NCI-H1092 (cell line): Measurements from ENCODE around the gene KMT2B.

Experiments used
- DNase-seq: peaks from one replicate; lab custom pipeline; 2025; lab: John Stamatoyannopoulos, UW

Gene KMT2B

DNA sequence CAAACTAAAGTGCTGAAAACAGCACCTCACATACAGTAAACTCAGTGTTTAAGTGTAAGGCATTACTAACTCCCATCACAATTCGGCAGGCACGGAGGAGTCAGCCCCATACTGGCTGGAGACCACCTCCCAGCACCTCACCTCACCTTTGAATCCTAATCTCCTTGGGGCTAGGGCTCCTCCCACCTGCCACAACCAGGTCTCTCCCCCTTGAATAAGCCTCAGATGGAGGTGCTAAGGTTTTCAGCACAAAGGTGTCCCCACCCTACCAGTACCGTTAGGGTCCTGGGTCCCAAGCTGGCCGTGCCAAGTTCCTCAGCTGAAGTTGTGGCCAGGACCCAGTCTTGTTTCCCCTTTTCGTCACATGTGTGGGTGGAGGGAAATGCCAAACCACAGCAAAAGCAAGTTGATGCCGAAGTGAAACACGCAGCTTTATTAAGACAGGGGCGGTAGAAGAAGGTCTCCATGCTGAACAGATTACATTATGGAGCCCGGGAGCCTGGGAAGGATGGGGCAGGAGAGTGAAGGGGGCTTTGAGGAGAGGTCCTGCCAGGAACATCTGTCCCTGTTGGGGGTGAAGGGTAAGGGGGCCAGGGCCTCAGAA lies 24.4 kb downstream of the KMT2B start, which contains the start of gene IGFLR1:
TSS of gene IGFLR1 (minus strand) at position 332 of the 604 bp plus-strand sequence. CDS start 1,272 bp downstream, outside the sequence.
- DNase-seq, result no peak

DNA sequence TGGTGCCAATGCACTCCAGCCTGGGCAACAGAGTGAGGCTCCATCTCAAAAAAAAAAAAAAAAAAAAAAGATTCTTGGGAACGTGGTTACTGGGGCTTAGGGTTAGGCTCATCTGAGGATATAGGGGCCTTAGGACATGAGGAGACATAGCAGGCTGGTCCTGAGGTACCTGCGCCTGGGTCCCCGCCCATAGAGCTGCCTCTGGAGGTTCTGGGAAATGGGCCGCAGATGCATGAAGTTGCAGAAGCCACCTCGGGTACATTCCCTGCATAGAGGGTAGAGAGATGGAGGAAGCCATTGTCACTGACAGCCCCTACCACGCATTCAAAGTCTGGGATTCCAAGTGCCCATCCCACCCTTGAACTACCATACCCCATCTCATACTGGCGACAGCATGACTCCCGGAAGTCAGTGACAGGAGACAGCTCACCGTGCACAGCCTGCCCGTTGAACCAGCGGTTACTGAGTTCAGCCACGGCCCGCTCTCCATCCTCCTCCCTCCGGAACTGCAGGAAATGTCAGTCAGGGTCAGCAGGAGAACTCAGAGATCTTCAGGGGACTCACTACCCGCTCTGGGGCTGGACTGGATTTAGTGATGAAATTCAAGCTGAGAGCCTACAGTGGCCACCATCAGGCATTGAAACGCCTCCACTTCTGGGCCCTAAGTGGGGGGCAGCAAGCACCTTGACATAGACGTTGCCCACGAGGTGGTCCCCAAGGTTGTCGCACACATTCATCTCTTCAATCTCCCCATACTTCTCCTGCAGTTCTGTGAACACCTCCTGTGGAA lies 26.0 kb downstream of the KMT2B start:
- DNase-seq, result no peak

DNA sequence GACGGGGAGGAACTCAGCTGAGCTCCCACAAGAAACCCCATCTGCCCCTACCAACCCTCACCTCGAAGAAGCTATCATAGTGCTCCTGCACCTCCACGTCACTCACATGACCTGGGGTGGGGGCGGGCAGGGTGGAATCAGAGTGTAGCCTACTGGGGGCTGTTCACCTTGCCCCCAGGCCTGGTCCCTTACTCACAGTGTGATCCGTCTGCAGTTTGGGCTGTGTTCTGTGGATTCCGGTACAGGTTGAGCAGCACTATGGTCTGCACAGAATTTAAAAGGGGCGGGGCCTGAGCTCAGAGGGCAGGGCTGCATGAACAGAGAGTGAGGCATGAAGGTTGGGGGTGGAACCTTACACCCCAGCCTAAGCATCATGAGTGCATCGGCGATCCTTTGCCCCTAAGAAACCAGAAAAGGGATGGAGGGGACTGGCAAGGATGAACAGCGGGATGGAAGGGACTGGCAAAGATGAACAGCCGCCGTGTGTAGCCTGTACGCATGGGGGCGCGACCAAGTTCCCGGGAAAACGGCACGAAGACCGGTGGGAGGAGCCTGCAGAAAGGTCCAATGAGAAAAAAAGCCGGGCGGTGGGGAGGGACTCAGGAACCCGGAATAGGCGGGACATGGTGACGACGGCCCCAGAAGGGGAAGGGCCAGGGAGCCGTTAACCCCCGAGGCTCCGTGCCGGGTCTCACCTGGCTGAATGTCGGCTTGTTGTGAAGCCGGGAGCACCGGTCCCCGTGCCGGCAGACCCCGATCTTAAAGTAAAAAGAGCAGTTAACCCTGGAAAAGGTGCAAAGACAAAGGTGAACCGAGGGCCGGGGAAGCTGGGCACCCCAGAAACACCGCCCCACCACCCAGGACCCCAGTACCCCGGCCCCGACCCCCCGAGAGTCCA lies 26.9 kb downstream of the KMT2B start:
- peak; percentile 90 for DNase-seq

DNA sequence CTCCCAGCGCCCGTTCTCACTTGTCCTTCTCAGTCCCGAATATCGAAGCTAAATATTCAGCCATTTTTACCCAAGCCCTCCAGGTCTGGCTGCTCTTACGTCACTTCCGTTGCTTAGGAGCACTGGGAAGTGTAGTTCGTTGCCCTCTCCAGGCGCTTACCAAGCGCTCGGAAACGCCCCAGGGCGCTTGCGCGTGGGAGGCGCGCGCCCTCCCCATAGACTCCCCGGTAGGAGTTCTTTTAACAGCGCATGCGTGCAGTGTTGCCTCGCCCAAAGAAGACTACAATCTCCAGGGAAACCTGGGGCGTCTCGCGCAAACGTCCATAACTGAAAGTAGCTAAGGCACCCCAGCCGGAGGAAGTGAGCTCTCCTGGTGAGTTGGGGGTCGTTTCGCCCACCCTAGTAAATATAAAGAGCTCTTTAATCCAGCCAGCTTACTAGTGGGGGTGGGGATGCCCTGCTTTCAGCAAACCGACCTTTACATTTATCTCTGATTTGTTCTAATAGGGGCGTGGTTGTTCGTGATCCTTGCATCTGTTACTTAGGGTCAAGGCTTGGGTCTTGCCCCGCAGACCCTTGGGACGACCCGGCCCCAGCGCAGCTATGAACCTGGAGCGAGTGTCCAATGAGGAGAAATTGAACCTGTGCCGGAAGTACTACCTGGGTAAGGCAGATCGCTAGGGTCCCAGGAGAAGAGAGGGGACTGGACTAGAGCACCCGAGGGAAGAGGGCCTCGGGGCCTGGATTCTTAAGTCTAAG lies 27.7 kb downstream of the KMT2B start, which contains the start of the genes PSENEN and U2AF1L4:
TSS of gene PSENEN (plus strand) at position 324 of the 759 bp plus-strand sequence. CDS start at position 604, 280 bp downstream.
TSS of gene U2AF1L4 (minus strand) at position 91 of the 759 bp plus-strand sequence. CDS start at position 64, 27 bp downstream.
- peak; percentile 97 for DNase-seq

DNA sequence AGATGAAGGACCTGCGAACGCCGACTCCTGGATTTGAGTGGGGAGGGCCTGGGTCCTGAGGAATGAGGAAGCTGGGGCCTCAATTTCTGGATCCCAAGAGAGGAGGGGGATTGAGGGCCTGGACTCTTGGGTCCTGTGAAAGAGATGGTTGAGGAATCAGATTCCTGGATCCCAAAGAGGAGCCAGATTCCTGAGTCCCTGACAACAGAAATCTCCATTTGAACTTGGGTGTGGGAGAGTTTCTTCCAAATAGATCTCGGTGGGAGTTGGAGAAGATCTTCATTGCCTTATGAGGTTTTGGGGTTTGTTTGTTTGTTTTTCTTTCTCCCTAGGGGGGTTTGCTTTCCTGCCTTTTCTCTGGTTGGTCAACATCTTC lies 28.3 kb downstream of the KMT2B start:
- no peak for DNase-seq

DNA sequence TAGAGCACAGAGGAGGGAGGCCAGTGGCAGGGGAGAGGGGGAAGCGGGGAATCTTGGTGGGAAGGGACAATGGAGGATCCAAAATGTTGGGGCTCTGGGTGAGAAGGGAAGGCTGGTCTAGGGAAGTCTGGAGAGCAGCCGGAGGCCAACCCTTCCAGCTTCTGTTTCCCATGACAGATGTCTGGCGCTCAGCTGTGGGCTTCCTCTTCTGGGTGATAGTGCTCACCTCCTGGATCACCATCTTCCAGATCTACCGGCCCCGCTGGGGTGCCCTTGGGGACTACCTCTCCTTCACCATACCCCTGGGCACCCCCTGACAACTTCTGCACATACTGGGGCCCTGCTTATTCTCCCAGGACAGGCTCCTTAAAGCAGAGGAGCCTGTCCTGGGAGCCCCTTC lies 28.7 kb downstream of the KMT2B start:
- DNase-seq, result no peak

DNA sequence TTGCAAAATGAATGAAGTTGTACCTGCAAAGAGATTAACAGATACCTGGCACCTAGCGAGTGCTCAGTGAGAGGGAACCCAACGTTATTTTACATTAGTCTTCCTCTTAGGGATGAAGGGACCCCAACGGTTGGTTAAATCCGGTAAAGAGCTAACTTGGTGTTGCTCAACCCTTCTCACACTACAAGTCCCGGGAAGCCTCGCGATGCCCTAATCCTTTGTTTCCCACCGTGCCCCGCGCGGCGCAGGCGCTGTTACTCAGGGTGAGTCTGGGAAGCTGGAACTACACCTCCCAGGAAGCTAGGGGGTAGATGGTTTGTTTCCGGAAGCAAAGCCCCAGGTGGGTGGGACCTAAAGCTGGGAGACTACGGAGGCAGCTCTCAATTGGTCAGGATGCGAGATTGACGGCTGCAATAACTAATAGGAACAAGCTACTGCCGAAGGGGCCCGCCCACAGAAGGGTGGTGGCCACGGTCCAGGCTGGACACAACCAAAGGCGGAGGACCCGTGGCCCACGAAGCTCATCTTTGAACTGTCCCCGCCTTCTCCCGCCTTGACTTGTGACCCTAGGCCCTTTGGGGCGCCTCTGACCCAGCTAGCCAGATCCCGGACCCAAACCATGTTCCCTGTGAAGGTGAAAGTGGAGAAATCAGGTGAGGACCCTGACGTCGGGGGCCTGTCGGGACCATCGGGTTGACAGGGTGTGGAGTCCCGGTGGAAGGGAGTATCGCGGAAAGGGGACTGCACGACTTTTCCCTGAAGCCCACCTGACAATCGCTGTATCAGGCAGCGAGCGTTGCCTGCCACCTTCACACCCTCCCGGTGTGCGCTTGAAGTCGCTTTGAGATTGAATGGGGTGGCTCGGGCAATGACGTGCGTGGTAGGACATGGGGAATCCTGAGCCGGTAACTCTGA lies 30.6 kb downstream of the KMT2B start, which contains the start of gene LIN37:
TSS of gene LIN37 (plus strand) at position 471 of the 915 bp plus-strand sequence. CDS start at position 620, 149 bp downstream.
- DNase-seq, result peak; percentile 95

DNA sequence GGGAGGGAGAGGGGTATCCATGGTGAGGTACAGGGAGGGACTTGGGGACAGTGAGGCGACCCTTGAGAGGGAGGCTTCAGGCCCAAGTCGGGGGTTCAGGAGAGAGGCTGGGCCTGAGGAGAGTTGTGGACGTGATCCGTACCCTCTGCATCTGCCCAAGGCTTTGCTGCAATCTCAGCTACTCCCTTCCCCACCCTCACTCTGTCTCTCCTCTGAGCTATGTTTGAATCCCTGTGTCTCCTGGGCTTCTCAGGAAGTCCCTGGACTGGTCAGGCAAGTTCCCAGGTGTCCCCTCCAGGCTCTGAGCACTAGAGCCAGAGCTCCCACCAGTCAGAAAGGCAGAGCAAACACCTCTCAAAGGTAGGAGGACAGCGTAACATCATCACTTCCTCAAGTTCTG lies 32.4 kb downstream of the KMT2B start:
- DNase-seq, result no peak

DNA sequence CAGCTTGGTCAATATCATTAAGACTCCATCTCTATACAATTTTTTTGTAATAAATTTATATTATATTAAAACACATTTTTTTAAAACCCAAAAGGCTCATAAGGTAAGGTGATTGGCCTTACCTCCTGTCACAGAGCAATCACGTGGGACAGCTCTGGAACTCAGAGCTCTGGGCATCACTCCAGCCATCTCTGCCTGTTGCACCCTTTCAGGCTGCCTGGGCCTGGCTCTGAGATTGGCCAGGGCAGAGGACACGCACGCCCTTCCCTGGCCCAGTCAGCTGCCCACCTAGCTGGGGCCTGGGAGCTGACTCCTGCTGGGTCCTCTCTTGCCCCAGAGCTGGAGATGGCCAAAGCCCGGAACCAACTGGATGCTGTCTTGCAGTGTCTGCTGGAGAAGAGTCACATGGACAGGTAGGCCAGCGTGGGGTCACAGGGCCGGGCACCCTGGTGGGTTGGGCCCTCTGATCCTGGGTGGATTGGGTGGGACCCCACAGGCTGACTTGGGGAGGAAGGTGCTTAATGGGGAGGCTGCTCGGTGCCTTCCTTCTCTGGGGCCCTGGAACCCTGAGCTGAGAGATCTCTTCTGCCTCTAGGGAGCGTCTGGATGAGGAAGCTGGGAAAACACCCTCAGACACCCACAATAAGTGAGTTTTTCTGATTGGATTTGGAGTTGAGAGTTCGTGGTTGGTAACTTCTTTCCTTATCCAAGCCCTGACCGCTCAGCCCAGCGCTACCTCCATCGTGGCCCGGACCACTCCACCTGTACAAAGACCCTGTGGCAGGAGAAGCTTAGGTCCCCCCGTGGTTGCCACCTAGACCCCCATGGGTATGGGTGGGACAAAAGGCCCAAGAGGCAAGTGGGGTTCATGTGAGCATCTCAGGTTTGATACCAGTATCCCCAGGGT lies 34.3 kb downstream of the KMT2B start:
- DNase-seq, result no peak

DNA sequence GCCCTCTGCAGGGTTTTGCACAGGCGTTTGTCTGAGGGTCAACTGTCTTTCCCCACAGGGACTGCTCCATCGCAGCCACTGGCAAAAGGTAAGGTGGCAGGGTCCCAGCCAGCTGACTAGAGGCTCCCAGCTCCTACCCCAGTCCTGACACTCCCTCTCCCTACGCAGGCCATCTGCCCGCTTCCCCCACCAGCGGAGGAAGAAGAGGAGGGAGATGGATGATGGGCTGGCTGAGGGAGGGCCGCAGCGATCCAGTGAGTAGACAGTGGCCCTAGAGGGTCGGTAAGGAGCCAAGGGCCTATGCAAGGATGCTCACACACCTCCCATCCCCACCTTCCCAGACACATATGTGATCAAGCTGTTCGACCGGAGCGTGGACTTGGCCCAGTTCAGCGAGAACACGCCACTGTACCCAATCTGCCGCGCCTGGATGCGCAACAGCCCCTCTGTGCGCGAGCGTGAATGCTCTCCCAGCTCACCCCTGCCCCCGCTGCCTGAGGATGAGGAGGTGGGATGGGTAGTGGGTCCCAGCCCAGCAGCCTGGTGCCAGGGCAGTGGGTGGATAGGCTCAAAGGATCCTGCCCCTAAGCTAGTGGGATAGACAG lies 35.0 kb downstream of the KMT2B start:
- no peak for DNase-seq

DNA sequence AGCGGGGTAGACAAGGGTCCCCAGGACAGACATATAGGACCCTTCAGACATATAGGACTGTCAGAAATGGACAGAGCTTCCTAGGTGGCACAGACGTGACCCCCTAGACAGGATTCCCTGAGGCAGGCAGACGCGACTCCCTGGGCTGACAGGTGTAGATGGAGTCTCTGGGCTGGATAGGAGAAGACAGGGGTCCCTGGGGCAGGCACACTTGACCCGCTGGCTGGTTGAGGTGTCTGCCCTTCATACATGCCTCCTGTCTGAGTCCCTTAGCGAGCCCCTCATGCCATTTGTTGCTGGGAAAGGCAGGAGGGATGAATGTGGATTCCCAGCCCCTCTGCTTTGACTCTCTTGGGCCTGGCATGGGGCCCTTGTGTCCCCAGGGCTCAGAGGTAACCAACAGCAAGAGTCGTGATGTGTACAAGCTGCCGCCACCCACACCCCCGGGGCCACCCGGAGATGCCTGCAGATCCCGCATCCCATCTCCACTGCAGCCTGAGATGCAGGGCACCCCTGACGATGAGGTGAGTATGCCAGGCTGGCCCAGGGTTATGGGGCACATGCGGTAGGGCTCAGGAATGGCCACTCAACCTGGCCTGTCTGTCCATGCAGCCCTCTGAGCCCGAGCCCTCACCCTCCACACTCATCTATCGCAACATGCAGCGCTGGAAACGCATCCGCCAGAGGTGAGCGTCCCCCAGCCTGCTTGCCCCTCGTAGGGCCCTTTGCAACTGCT lies 36.0 kb downstream of the KMT2B start:
- no peak for DNase-seq

DNA sequence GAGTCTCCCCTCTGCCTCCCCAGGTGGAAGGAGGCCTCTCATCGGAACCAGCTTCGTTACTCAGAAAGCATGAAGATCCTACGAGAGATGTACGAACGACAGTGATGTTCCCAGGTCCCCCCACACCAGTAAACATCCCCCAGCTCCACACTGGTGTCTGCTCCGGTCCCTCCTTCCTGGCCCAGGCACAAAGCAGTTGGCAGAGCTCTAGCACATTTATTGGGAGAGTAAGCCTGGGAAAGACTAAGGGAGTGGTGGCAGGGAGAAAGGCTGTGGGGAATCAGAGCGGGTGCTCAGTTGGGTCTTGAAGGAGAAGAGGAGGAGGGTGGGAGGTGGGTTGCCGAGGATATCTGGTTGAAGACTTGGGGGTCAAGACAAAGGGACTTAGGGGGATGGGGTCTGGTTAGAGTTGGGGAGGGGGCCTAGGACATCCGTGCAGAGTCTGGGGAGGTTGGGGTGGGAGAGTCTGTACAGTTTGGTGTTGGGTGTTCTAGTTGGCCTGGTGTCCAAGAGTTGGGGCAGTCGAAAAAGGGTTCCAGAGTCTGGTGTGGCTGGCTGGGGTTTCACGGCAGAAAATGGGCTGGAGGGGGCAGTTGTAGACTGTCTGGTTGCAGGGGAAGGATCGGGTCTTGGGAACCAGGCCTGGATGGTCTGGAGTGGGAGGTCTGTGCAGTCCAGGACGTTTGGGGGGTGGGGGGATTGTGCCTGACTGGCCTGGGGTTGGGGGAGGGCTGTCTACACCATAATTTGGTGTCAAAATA lies 36.7 kb downstream of the KMT2B start:
- DNase-seq, result no peak

DNA sequence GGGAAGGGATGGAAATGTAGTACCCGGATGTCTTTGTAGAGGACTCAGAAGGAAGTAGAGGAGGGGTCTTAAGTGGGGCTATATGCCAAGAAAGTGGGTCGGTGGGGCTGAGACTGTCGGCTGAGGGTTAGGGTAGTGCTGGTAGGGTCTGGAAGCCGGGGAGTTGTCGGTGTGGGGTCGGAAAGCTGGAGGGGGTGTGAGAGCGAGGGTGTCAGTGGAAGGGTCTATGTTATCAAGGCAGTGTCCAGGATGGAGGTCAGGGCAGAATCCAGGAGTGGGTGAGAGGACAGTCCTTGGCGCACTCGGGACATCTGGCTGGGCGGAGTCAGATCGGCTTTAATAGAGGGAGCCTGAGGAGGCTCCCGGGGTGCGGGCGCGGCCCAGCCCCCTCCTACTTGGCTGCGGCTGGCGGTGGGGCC lies 37.3 kb downstream of the KMT2B start:
- no peak for DNase-seq

DNA sequence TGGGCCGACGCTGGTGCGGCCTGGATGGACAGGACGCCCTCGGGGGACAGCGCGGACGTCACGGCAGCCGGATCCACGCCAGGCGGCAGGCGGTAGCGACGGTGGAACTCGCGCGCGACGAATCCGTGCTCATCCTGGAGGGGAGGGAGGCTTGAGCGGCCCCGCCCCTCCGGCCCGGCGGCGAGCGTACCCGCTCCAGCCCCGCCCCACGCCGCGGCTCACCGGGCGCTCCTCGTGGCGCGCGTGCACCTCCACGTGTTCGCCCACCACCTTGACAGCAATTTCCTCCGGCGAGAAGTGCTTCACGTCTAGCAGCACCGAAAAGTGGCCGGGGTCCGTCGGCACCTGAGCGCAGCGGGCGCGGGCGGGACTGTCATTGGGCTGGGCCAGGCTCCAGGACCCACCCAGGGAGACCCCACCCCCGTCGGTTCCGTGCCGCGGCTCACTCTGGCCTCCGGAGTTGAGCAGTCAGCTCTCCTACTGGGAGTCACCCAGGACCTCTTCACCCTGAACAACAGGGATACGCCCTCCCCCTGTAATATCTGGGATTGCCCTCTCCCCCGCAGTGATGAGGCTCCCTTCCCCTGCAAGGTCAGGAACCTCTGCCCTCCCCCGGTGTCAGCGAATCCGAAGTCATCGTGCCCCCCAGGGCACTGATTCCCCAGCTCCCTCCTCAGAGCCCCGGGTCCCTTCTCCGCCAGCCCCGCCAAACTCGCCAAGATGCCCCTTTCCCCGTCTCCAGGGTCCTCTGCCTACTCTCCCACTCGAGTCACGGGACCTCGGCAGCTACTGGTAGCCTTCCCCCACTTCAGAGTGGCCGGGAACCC lies 38.0 kb downstream of the KMT2B start:
- DNase-seq, result no peak

DNA sequence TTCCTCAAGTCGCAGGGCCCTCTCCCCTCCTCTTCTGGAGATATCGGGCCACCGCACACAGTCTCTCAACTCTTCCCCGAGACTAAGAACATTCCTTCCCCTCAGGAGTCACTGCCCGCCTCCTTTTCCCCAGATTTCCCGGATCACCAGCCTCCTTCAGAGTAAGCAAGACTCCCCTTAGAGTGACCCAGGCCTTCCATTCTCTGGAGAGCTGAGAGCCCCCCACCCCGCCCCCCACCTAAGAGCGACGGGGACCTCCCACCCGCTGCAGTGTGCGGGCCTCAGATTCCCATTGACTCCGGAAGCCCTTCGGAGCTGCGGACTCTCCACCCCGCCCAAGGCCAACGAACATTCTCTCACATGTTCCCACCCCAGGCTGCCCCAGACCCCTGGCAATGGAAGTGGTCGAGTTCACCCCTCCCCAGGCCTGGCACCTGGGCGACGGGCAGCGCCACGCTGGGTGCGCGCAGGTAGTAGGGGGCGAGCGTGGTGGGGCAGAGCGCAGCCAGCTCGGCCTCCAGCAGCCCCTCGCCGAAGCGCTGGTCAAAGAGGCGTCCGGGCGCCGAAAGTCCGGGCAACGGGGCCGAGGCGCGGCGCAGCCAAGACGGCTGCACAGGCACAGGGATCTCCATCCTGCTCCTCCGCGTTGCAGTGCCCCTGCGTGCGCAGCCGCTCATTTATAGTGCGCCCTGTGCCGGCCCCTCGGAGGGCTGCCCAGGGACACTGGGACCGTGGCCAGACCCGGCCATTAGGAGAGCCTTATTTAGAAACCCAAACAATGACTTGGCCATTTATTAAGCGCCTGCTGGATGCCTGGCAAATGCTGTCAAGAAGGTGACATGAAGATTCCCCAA lies 38.8 kb downstream of the KMT2B start, which contains the start of gene HSPB6:
TSS of gene HSPB6 (minus strand) at position 653 of the 854 bp plus-strand sequence. CDS start at position 632, 21 bp downstream.
- DNase-seq, result no peak
